ENCODE results near the gene MYO7B.

DNA sequence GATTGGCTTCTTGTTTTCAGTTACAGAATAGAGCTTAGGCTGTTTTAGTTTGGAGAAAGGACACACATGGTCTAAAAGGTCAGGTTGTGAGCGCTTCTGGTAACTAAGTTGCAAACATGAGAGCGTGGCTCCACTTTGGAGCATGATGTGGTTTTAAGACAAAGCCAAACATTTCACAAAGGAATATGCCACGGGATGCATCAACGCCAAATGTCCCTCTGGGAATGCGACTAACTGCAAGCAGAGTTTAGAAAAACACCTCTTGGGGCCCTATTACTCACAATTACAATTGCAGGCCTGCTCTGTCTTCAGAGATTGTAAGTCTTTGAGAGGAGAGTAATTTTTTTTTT lies 25.4 kb downstream of the MYO7B start:
- TF ChIP-seq, protein P1, sequence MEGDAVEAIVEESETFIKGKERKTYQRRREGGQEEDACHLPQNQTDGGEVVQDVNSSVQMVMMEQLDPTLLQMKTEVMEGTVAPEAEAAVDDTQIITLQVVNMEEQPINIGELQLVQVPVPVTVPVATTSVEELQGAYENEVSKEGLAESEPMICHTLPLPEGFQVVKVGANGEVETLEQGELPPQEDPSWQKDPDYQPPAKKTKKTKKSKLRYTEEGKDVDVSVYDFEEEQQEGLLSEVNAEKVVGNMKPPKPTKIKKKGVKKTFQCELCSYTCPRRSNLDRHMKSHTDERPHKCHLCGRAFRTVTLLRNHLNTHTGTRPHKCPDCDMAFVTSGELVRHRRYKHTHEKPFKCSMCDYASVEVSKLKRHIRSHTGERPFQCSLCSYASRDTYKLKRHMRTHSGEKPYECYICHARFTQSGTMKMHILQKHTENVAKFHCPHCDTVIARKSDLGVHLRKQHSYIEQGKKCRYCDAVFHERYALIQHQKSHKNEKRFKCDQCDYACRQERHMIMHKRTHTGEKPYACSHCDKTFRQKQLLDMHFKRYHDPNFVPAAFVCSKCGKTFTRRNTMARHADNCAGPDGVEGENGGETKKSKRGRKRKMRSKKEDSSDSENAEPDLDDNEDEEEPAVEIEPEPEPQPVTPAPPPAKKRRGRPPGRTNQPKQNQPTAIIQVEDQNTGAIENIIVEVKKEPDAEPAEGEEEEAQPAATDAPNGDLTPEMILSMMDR (IDR thresholded peaks at IDR 0.05; ENCODE audit: low read length): no peak
- no peak for TF ChIP-seq EZH2 (optimal IDR thresholded peaks at IDR 0.05; ENCODE audit: low read depth, low read length)
- TF ChIP-seq EZH2phosphoT487 (IDR thresholded peaks at IDR 0.05; ENCODE audit: low read length): no peak
